Aorta (tissue), 5 donors: ENCODE measurements around the gene ARF6. TPM values are rescaled to one million over a fixed set of nuclear protein-coding genes. Genes with fewer than 3 reads are reported as not detected.
"Not testable (repeated sequence)": the region's sequence is repeated elsewhere in the genome, so short reads cannot be mapped to it uniquely, and the experiment has no call there.

Experiments used
- ATAC-seq: fragments of 200-7000 bp; cut with Tn5 transposase; one replicate; pipeline ENCODE4 v1.9.1; 2022; ENCODE audit warnings: moderate library complexity; ENCODE audit not compliant: low FRiP score
- DNase-seq, 2 donors: peaks; one replicate each; pipeline ENCODE4 v3.0.0-alpha.2; 2020
- H3K27ac ChIP-seq, 2 donors: one replicate each; pipeline ENCODE4 v1.5.1; 2013; ENCODE audit warnings: low read length in 2 of 2, mild to moderate bottlenecking in 2 of 2, moderate library complexity in 2 of 2, control low read depth in 1 of 2, inconsistent platforms in 1 of 2, low read depth in 1 of 2
- H3K27me3 ChIP-seq, 2 donors: one replicate each; pipeline ENCODE4 v1.6.1; 2013; ENCODE audit warnings: control low read depth in 1 of 2, low read length in 1 of 2, mild to moderate bottlenecking in 1 of 2, moderate library complexity in 1 of 2; ENCODE audit not compliant: insufficient read depth in 2 of 2, control insufficient read depth in 1 of 2
- H3K36me3 ChIP-seq, 2 donors: one replicate each; pipeline ENCODE4 v1.6.1; 2013; ENCODE audit warnings: control low read depth in 1 of 2, low read length in 1 of 2, mild to moderate bottlenecking in 1 of 2; ENCODE audit not compliant: insufficient read depth in 2 of 2, control insufficient read depth in 1 of 2
- H3K4me1 ChIP-seq, 2 donors: one replicate each; pipeline ENCODE4 v1.6.1; 2013; ENCODE audit warnings: low read length in 2 of 2, control low read depth in 1 of 2, mild to moderate bottlenecking in 1 of 2, moderate library complexity in 1 of 2; ENCODE audit not compliant: insufficient read depth in 2 of 2, control insufficient read depth in 1 of 2
- H3K4me3 ChIP-seq, 2 donors: one replicate each; pipeline ENCODE4 v1.5.1; 2013; ENCODE audit warnings: low read length in 2 of 2, control low read depth in 1 of 2, mild to moderate bottlenecking in 1 of 2
- H3K9me3 ChIP-seq: one replicate; pipeline ENCODE4 v1.6.1; 2013; ENCODE audit warnings: mild to moderate bottlenecking, low read length; ENCODE audit not compliant: control insufficient read depth
- WGBS, 2 donors: extraction: QIAGEN DNeasy Blood & Tissue Kit; methylation state at CpG; one replicate each; pipeline ENCODE4 v1.1.7; 2013; 5-methylcytosine and 5-hydroxymethylcytosine counted together
- intact Hi-C, 2 donors: fragments of 100-400 bp; cut with DNase I; formaldehyde crosslinking; loops; one replicate each; pipeline versions ENCODE4 v1.14.2 to v1.15.0; 2022
- polyA plus RNA-seq, 2 donors: library from polyadenylated mRNA; stranded (reverse); fragments of 200-250 nt; gene quantifications; one replicate each; pipeline ENCODE4 v1.2.3, GENCODE V29; 2013
- total RNA-seq, 2 donors: library from RNA; stranded (reverse); fragmentation: NEBNext Ultra II Directional; extraction: Animal tissue kit (Norgen Biotek cat#: 25700); gene quantifications; one replicate each; pipeline ENCODE4 v1.2.1, GENCODE V29; 2021
- donor health status: healthy with polysubstance abuse.
- donor health status: Bipolar disorder and iron deficiency.
- donor health status: DM: no; HTN: no; CAD: no.
- donor health status: DM: no; HTN: no; CAD: no.
- donor health status: DM: yes; HTN: yes; CAD: no.

ARF6 gene
- total and polyA plus RNA-seq, 4 donors: 26.8 to 64.0 (median 50.9) TPM

- Histone ChIP-seq H3K27ac (no peak overlapping the region), H3K27me3 (no peaks in the 10 kb centered on the region), H3K36me3 (no peaks in the 10 kb centered on the region), H3K4me3 (peak overlapping the region; percentile 43 to 50), H3K9me3 (no peaks in the 10 kb centered on the region), H3K4me1 (no peaks in the 10 kb centered on the region)
- ATAC-seq (no peak), DNase-seq (no peak)
- WGBS, 2 donors: 32 to 36% methylated on average over 5 of the region's 5 CpGs
- intact Hi-C loops: loop anchor here (2.0 to 10.0 kb wide), 4 partner anchors 132 to 666 kb away; partner anchors contain the start of gene MAP4K5 (in 1 of the 2)
These were observed 24.2 kb upstream of the ARF6 start for GRCh38 chr14:49868720-49869114.

GRCh38 chr14:49870908-49871307 lies 22.0 kb upstream of the ARF6 start:
- no peak for ATAC-seq
- WGBS, 2 donors: 83 to 92% methylated on average over 6 of the region's 6 CpGs
- DNase-seq: no peak
- no peak overlapping the region for H3K27ac ChIP-seq
- H3K4me3 ChIP-seq: no peak overlapping the region
- H3K36me3 ChIP-seq: no peaks in the 10 kb centered on the region
- H3K4me1 ChIP-seq: no peaks in the 10 kb centered on the region
- intact Hi-C loops: no loop called here
- no peaks in the 10 kb centered on the region for H3K9me3 ChIP-seq
- no peaks in the 10 kb centered on the region for H3K27me3 ChIP-seq

GRCh38 chr14:49873548-49873947 lies 19.3 kb upstream of the ARF6 start:
- H3K9me3 ChIP-seq, H3K27me3 ChIP-seq, H3K36me3 ChIP-seq, DNase-seq, H3K4me1 ChIP-seq, H3K27ac ChIP-seq, intact Hi-C loops, H3K4me3 ChIP-seq, ATAC-seq: not testable (repeated sequence)
- 71 to 77% methylated on average over 6 of the region's 6 CpGs for WGBS, 2 donors

GRCh38 chr14:49875640-49876198 lies 17.2 kb upstream of the ARF6 start:
- DNase-seq (no peak), ATAC-seq (no peak)
- no peaks in the 10 kb centered on the region for H3K4me1 ChIP-seq
- H3K9me3 ChIP-seq: no peaks in the 10 kb centered on the region
- WGBS, 2 donors: 84 to 85% methylated on average over 12 of the region's 12 CpGs
- intact Hi-C loops: no loop called here
- H3K27me3 ChIP-seq: no peaks in the 10 kb centered on the region
- no peak overlapping the region for H3K4me3 ChIP-seq
- H3K27ac ChIP-seq: no peak overlapping the region
- H3K36me3 ChIP-seq: no peaks in the 10 kb centered on the region

- intact Hi-C loops: no loop called here
- Histone ChIP-seq H3K27ac (no peak overlapping the region), H3K4me3 (no peak overlapping the region), H3K27me3 (no peaks in the 10 kb centered on the region), H3K9me3 (no peaks in the 10 kb centered on the region), H3K36me3 (no peaks in the 10 kb centered on the region), H3K4me1 (no peaks in the 10 kb centered on the region)
- ATAC-seq (no peak), DNase-seq (no peak)
- 49 to 52% methylated on average over 4 of the region's 4 CpGs for WGBS, 2 donors
These were observed 16.2 kb upstream of the ARF6 start for GRCh38 chr14:49876563-49877127.

GRCh38 chr14:49879646-49880204 lies 13.2 kb upstream of the ARF6 start:
- intact Hi-C loops: no loop called here
- ATAC-seq (peak; percentile 63), DNase-seq (peak in 1 of 2 donors; percentile 66)
- WGBS, 2 donors: 64 to 74% methylated on average over 8 of the region's 8 CpGs
- Histone ChIP-seq H3K27me3 (no peaks in the 10 kb centered on the region), H3K9me3 (no peaks in the 10 kb centered on the region), H3K36me3 (no peaks in the 10 kb centered on the region), H3K27ac (no peak overlapping the region), H3K4me3 (no peak overlapping the region), H3K4me1 (no peaks in the 10 kb centered on the region)

- Histone ChIP-seq H3K4me3 (no peak overlapping the region), H3K9me3 (no peaks in the 10 kb centered on the region), H3K36me3 (no peaks in the 10 kb centered on the region), H3K27me3 (no peaks in the 10 kb centered on the region), H3K27ac (no peak overlapping the region), H3K4me1 (no peaks in the 10 kb centered on the region)
- intact Hi-C loops: no loop called here
- ATAC-seq (no peak), DNase-seq (no peak)
- 62 to 66% methylated on average over 9 of the region's 9 CpGs for WGBS, 2 donors
These were observed 12.4 kb upstream of the ARF6 start for GRCh38 chr14:49880267-49881064.

- no peaks in the 10 kb centered on the region for H3K9me3 ChIP-seq
- WGBS, 2 donors: 93 to 95% methylated on average over 4 of the region's 4 CpGs
- H3K36me3 ChIP-seq: no peaks in the 10 kb centered on the region
- no peaks in the 10 kb centered on the region for H3K4me1 ChIP-seq
- no peak overlapping the region for H3K4me3 ChIP-seq
- ATAC-seq (no peak), DNase-seq (no peak)
- no peak overlapping the region for H3K27ac ChIP-seq
- intact Hi-C loops: no loop called here
- H3K27me3 ChIP-seq: no peaks in the 10 kb centered on the region
These were observed 11.4 kb upstream of the ARF6 start for GRCh38 chr14:49881350-49882001.
